Ovary (tissue), 9 donors: ENCODE data around the gene ABI1. TPM values are rescaled to one million over a fixed set of nuclear protein-coding genes. Genes with fewer than 3 reads are reported as not detected.

Experiments
- DNase-seq, 5 donors: peaks; one replicate each; pipeline ENCODE4 v3.0.0-alpha.2; 2019 to 2020
- H3K27ac ChIP-seq, 2 donors: fragments of 200-600 bp; one replicate each; pipeline versions ENCODE4 v1.5.1 to v1.8.0; 2019 to 2022
- H3K27me3 ChIP-seq: fragments of 200-600 bp; one replicate; pipeline ENCODE4 v1.8.0; 2022
- H3K36me3 ChIP-seq: fragments of 200-600 bp; sonication (generic); one replicate; pipeline ENCODE4 v1.5.1; 2019
- H3K4me1 ChIP-seq: one replicate; pipeline ENCODE4 v1.8.1; 2013; ENCODE audit warnings: mild to moderate bottlenecking, moderate library complexity; ENCODE audit not compliant: insufficient read depth
- H3K4me3 ChIP-seq: fragments of 200-600 bp; sonication (generic); one replicate; pipeline ENCODE4 v1.5.1; 2017
- H3K9me3 ChIP-seq, 2 donors: fragments of 200-600 bp in 1 of 2; sonication (generic) in 1 of 2; one replicate each; pipeline versions ENCODE4 v1.5.1 to v1.8.1; 2013 to 2019; ENCODE audit warnings: mild to moderate bottlenecking in 1 of 2, moderate library complexity in 1 of 2
- EP300 ChIP-seq: sonication (generic); formaldehyde crosslinking; IDR thresholded peaks from one replicate; pipeline ENCODE4 v1.6.1; 2017; ENCODE audit warnings: antibody characterized with exemption
- POLR2A ChIP-seq: fragments of 450-650 bp; IDR thresholded peaks from one replicate; pipeline ENCODE4 v1.6.1; 2017; ENCODE audit warnings: antibody characterized with exemption, mild to moderate bottlenecking, moderate library complexity
- WGBS, 3 donors: extraction: QIAGEN DNeasy Blood & Tissue Kit in 1 of 3; methylation state at CpG; one replicate each; pipeline versions ENCODE4 v1.1.5 to v1.1.7; 2013 to 2017; 5-methylcytosine and 5-hydroxymethylcytosine counted together
- intact Hi-C, 4 donors: fragments of 100-400 bp; cut with DNase I; formaldehyde crosslinking; loops; one replicate each; pipeline versions ENCODE4 v1.11.0 to v1.15.1; 2022 to 2023
- polyA plus RNA-seq, 2 donors: library from polyadenylated mRNA; stranded (reverse); fragments of 200-250 nt in 1 of 2; fragments of 350-450 nt in 1 of 2; fragmentation: Illumina TruSeq in 1 of 2; extraction: RNeasy Lipid Tissue Mini Kit (QIAGEN cat#74804) in 1 of 2; gene quantifications; one replicate each; pipeline ENCODE4 v1.2.3, GENCODE V29; 2013 to 2014
- total RNA-seq, 7 donors: library from RNA; depleted of rRNA in 2 of 7; stranded (reverse); fragments of >200 nt in 2 of 7; fragmentation: NEBNext Ultra II Directional in 3 of 7; extraction: Animal tissue kit (Norgen Biotek cat#: 25700) in 3 of 7; gene quantifications; one replicate each; pipeline versions ENCODE4 v1.1.0 to v1.2.4, GENCODE V29; 2016 to 2023
- TF ChIP-seq, protein P1 (sequence below), 3 donors: fragments of 450-650 bp in 2 of 3; fragments of 200-600 bp in 1 of 3; IDR thresholded peaks; one replicate each; pipeline versions ENCODE4 v1.5.1 to v1.8.0; 2016 to 2022; ENCODE audit warnings: antibody characterized with exemption in 3 of 3, mild to moderate bottlenecking in 1 of 3
- donor health status: DM: no; HTN: no; CAD: no; lungs with moderate emphysema.
- donor health status: DM: no; HTN: no; CAD: no.
- donor health status: Bipolar disorder and iron deficiency.
- donor health status: DM: yes; HTN: yes; CAD: no.
- donor health status: DM: no; HTN: no; CAD: no.
- donor health status: DM: yes; HTN: yes; CAD: no.

Gene ABI1
- total and polyA plus RNA-seq, 9 donors, result 29.8 to 51.7 (median 42.1) TPM

DNA sequence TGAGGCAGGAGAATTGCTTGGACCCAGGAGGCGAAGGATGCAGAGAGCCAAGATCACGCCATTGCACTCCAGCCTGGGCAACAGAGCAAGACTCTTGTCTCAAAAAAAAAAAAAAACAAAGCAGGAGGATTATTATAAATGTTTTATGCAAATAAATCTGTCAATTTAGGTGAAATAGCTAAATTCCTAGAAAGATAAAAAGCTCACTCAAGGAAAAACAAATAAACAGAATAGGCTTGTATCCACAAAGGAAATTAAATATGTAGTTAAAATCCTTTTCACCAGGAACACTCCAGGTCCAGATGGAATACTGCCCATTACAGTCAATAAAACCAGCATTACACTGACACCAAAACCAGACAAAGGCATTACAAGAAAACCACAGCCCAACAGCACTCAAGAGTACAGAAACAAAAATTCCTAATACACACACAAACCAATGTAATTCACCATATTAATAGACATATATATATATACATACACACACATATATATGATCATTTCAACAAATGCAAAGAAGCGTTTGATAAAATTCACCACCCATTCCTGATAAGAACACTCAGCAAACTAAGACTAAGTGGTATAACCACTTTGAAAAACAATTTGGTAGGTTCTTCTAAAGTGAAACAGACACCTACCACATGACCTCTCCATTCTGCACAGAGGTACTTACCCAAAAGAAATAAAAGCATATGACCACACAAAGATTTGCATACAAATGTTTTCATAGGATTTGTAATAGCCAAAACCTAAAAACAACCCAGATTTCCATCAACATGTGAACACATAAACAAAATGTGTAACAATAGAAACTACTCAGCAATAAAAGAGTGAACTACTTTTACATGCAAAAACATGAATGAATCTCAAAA is 38.8 kb downstream of the ABI1 start:
- no peaks in the 10 kb centered on the region for H3K36me3 ChIP-seq
- no peak for DNase-seq
- H3K27ac ChIP-seq, result no peak overlapping the region
- no peaks in the 10 kb centered on the region for H3K27me3 ChIP-seq
- intact Hi-C loops, result no loop called here
- TF ChIP-seq, protein P1, sequence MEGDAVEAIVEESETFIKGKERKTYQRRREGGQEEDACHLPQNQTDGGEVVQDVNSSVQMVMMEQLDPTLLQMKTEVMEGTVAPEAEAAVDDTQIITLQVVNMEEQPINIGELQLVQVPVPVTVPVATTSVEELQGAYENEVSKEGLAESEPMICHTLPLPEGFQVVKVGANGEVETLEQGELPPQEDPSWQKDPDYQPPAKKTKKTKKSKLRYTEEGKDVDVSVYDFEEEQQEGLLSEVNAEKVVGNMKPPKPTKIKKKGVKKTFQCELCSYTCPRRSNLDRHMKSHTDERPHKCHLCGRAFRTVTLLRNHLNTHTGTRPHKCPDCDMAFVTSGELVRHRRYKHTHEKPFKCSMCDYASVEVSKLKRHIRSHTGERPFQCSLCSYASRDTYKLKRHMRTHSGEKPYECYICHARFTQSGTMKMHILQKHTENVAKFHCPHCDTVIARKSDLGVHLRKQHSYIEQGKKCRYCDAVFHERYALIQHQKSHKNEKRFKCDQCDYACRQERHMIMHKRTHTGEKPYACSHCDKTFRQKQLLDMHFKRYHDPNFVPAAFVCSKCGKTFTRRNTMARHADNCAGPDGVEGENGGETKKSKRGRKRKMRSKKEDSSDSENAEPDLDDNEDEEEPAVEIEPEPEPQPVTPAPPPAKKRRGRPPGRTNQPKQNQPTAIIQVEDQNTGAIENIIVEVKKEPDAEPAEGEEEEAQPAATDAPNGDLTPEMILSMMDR (IDR thresholded peaks at IDR 0.05), result no peak
- no peak for TF ChIP-seq POLR2A
- no peak for TF ChIP-seq EP300
- 94 to 96% (median 96%) methylated on average over 3 of the region's 3 CpGs for WGBS, 3 donors
- no peak overlapping the region for H3K4me3 ChIP-seq
- H3K4me1 ChIP-seq, result peaks cover 2% of the 10 kb centered on the region
- H3K9me3 ChIP-seq, result no peaks in the 10 kb centered on the region

DNA sequence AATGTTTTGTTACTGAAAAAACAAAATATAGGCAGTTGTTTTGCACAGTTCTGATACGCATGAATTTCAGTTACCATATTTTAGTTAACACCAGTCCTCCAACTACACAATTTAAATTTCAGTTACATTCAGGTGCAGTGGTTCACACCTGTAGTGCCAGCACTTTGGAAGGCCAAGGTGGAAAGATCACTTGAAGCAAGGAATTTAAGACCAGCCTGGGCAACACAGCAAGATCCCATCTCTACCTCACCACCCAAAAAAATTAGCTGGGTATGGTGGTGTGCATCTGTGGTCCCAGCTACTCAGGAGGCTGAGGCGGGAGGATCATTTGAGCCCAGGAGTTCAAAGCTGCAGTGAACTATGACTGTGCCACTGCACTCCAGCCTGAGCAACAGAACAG is 45.3 kb downstream of the ABI1 start:
- TF ChIP-seq EP300 (no peak), POLR2A (no peak)
- TF ChIP-seq, protein P1 (IDR thresholded peaks at IDR 0.05), result no peak
- no peaks in the 10 kb centered on the region for H3K9me3 ChIP-seq
- intact Hi-C loops, result no loop called here
- H3K27me3 ChIP-seq, result no peaks in the 10 kb centered on the region
- peaks cover 2% of the 10 kb centered on the region for H3K4me1 ChIP-seq
- 63 to 87% (median 83%) methylated on average over 2 of the region's 2 CpGs for WGBS, 3 donors
- DNase-seq, result no peak
- no peak overlapping the region for H3K27ac ChIP-seq
- no peak overlapping the region for H3K4me3 ChIP-seq
- H3K36me3 ChIP-seq, result no peaks in the 10 kb centered on the region

DNA sequence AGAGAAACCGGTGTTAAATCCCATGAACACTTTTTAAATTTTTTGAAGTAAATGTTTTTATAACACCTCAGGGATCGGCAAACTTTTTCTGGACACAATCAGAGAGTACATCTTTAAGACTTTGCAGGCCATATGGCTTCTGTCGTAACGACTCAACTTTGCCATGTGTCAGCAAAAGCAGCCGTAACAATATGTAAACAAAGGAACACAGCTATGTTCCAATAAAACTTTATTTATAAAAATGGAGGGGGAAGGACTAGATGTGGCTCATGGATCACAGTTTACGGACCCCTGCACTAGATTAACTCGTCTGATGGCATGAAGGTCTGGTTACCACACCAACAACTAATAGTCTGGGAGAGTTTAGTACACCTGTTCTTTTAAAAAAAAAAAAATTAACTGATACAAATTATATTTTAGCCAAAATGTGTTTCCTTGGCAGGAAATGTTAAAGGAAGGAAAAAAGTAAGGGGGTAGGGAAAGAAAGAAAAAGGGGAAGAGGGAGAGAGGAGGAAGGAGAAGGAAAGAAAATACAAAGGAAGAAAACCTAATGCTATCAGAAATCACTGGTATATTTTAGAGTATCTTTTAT is 50.2 kb downstream of the ABI1 start:
- no peaks in the 10 kb centered on the region for H3K27me3 ChIP-seq
- H3K4me3 ChIP-seq, result no peak overlapping the region
- DNase-seq, result no peak
- H3K27ac ChIP-seq, result no peak overlapping the region
- 85 to 89% (median 86%) methylated on average over 7 of the region's 7 CpGs for WGBS, 3 donors
- intact Hi-C loops, result no loop called here
- H3K9me3 ChIP-seq, result no peaks in the 10 kb centered on the region
- H3K36me3 ChIP-seq, result no peaks in the 10 kb centered on the region
- TF ChIP-seq, protein P1 (IDR thresholded peaks at IDR 0.05), result no peak
- H3K4me1 ChIP-seq, result peaks cover 3% of the 10 kb centered on the region

DNA sequence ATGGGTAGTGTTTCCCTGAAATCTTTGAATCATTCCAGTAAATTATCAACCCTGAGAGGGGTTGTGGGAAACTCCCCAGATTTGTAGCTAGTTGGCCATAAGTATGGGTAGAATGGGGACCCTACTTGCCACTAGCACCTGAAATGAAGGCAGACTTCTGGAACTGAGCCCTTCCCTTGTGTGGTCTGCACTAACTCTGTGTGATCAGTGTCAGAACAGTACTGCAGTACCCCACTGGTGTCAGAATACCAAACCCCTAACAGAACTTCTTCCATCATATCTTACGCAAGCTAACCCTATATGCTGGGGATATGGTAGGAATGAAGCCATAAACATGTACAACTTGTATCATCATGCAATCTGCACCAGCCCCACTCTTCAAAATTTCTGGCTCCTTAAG is 50.8 kb downstream of the ABI1 start:
- no peak for DNase-seq
- TF ChIP-seq POLR2A (no peak), EP300 (no peak)
- TF ChIP-seq, protein P1 (IDR thresholded peaks at IDR 0.05), result no peak
- WGBS, 3 donors, result 94 to 100% (median 100%) methylated on average over 1 of the region's 1 CpG
- no peak overlapping the region for H3K27ac ChIP-seq
- intact Hi-C loops, result no loop called here
- no peaks in the 10 kb centered on the region for H3K27me3 ChIP-seq
- no peaks in the 10 kb centered on the region for H3K36me3 ChIP-seq
- H3K4me1 ChIP-seq, result peaks cover 4% of the 10 kb centered on the region
- H3K9me3 ChIP-seq, result no peaks in the 10 kb centered on the region
- H3K4me3 ChIP-seq, result no peak overlapping the region
